H1 (cell line): ENCODE measurements around the gene CCDC24. TPM values are rescaled to one million over a fixed set of nuclear protein-coding genes. Genes with fewer than 3 reads are reported as not detected.
A peak's percentile ranks its signal among the peaks of the same experiment; 100 is the strongest.

Experiments
- CTCF ChIA-PET: fragments of 300-600 bp; sonication (Branson Sonifier 250); formaldehyde crosslinking; loops from one replicate; lab custom pipeline; 2021; ENCODE audit not compliant: partially characterized antibody; lab: Charles Lee
- POLR2A ChIA-PET: fragments of 300-600 bp; sonication (Branson Sonifier 250); formaldehyde crosslinking; loops from one replicate; lab custom pipeline; 2021; ENCODE audit warnings: inconsistent platforms; ENCODE audit not compliant: partially characterized antibody; lab: Charles Lee
- DNase-seq, 2 experiments: peaks; one replicate each; pipeline versions ENCODE4 v3.0.0 to v3.0.0-alpha.2; 2010 to 2022; ENCODE audit warnings: low spot score in 2 of 2, low read depth in 1 of 2, mixed read lengths in 1 of 2
- FAIRE-seq: peaks from 2 replicates; lab custom pipeline; 2011; peaks lifted over from hg19 to GRCh38; lab: Jason Lieb, UNC
- H2AFZ ChIP-seq: 2 replicates; pipeline ENCODE4 v1.8.1; 2012; ENCODE audit warnings: low read length, inconsistent platforms
- H2AK5ac ChIP-seq: 2 replicates; pipeline ENCODE4 v1.6.1; 2013; ENCODE audit warnings: low read depth, low read length
- H2BK120ac ChIP-seq: replicated peaks from 2 replicates; pipeline ENCODE3; 2013; ENCODE audit warnings: low read depth, low read length, inconsistent platforms
- H2BK12ac ChIP-seq: 2 replicates; pipeline ENCODE4 v1.6.1; 2013; ENCODE audit warnings: low read depth, low read length
- H2BK15ac ChIP-seq: 2 replicates; pipeline ENCODE4 v1.6.1; 2013; ENCODE audit warnings: low read length
- H2BK20ac ChIP-seq: 2 replicates; pipeline ENCODE4 v1.6.1; 2013; ENCODE audit warnings: low read length
- H2BK5ac ChIP-seq: 2 replicates; pipeline ENCODE4 v1.6.1; 2013; ENCODE audit warnings: low read depth, low read length
- H3K14ac ChIP-seq: 2 replicates; pipeline ENCODE4 v1.6.1; 2013; ENCODE audit warnings: inconsistent platforms; ENCODE audit not compliant: insufficient read length
- H3K18ac ChIP-seq: 2 replicates; pipeline ENCODE4 v1.6.1; 2013; ENCODE audit warnings: low read length; ENCODE audit errors: extremely low read depth
- H3K23ac ChIP-seq: 2 replicates; pipeline ENCODE4 v1.6.1; 2013; ENCODE audit warnings: inconsistent platforms; ENCODE audit not compliant: insufficient read length
- H3K23me2 ChIP-seq: 2 replicates; pipeline ENCODE4 v1.6.1; 2013; ENCODE audit warnings: low read depth, low read length
- H3K27ac ChIP-seq: 2 replicates; pipeline ENCODE4 v1.6.1; 2011; ENCODE audit warnings: low read depth, low read length, inconsistent platforms
- H3K27me3 ChIP-seq, 4 experiments: replicated peaks in 1 of 4; 1 replicate in 1 of 4; 2 replicates in 3 of 4; pipeline versions ENCODE4 v1.6.1 to v1.8.1; 2011 to 2013; ENCODE audit warnings: low read length in 3 of 4, mild to moderate bottlenecking in 3 of 4, inconsistent platforms in 2 of 4, mixed read lengths in 2 of 4, moderate library complexity in 1 of 4; ENCODE audit not compliant: control insufficient read depth in 3 of 4, insufficient read depth in 3 of 4; ENCODE audit errors: extremely low read depth in 1 of 4
- H3K36me3 ChIP-seq, 4 experiments: 2 replicates each; pipeline versions ENCODE4 v1.6.1 to v1.8.1; 2011 to 2013; ENCODE audit warnings: mild to moderate bottlenecking in 4 of 4, low read length in 3 of 4, moderate library complexity in 2 of 4, control low read depth in 1 of 4, inconsistent platforms in 1 of 4; ENCODE audit not compliant: insufficient read depth in 4 of 4, control insufficient read depth in 2 of 4
- H3K4ac ChIP-seq: replicated peaks from 2 replicates; pipeline ENCODE3; 2013; ENCODE audit warnings: low read length, low read depth, mixed read lengths, inconsistent platforms; ENCODE audit not compliant: insufficient read length
- H3K4me1 ChIP-seq, 4 experiments: replicated peaks in 1 of 4; 1 replicate in 1 of 4; 2 replicates in 3 of 4; pipeline versions ENCODE4 v1.6.1 to v1.8.1; 2011 to 2013; ENCODE audit warnings: low read length in 3 of 4, inconsistent platforms in 2 of 4, mixed read lengths in 1 of 4; ENCODE audit not compliant: insufficient read depth in 4 of 4, control insufficient read depth in 3 of 4
- H3K4me2 ChIP-seq, 2 experiments: 2 replicates each; pipeline versions ENCODE4 v1.6.1 to v1.8.1; 2011 to 2013; ENCODE audit warnings: low read depth in 2 of 2, low read length in 2 of 2, control low read depth in 1 of 2, inconsistent platforms in 1 of 2, mild to moderate bottlenecking in 1 of 2; ENCODE audit not compliant: insufficient read depth in 1 of 2
- H3K4me3 ChIP-seq, 4 experiments: fragments of 200-600, 300-600 bp in 1 of 4; sonication (generic), shearing (Covaris generic), sonication (Bioruptor Twin) in 1 of 4; 2 replicates each; pipeline versions ENCODE4 v1.5.1 to v1.8.1; 2011 to 2016; ENCODE audit warnings: low read length in 4 of 4, low read depth in 3 of 4, control low read depth in 2 of 4, inconsistent platforms in 2 of 4, mild to moderate bottlenecking in 2 of 4, mixed read lengths in 1 of 4, moderate library complexity in 1 of 4; ENCODE audit not compliant: insufficient read depth in 2 of 4; ENCODE audit errors: extremely low read depth in 1 of 4
- H3K56ac ChIP-seq: replicated peaks from 2 replicates; pipeline ENCODE3; 2013; ENCODE audit warnings: low read depth, mild to moderate bottlenecking, mixed read lengths, low read length, inconsistent platforms; ENCODE audit not compliant: insufficient read length
- H3K79me1 ChIP-seq: 2 replicates; pipeline ENCODE4 v1.6.1; 2013; ENCODE audit warnings: low read depth, low read length, control low read depth
- H3K79me2 ChIP-seq, 2 experiments: 2 replicates each; pipeline versions ENCODE4 v1.6.1 to v1.8.1; 2012 to 2013; ENCODE audit warnings: low read length in 2 of 2, mild to moderate bottlenecking in 2 of 2, inconsistent platforms in 1 of 2; ENCODE audit not compliant: insufficient read depth in 2 of 2, control insufficient read depth in 1 of 2
- H3K9ac ChIP-seq, 4 experiments: replicated peaks in 1 of 4; 1 replicate in 1 of 4; 2 replicates in 3 of 4; pipeline versions ENCODE4 v1.6.1 to v1.8.1; 2011 to 2013; ENCODE audit warnings: low read depth in 3 of 4, low read length in 3 of 4, control low read depth in 2 of 4, mild to moderate bottlenecking in 2 of 4, moderate library complexity in 2 of 4, inconsistent platforms in 1 of 4; ENCODE audit errors: extremely low read depth in 1 of 4
- H3K9me3 ChIP-seq, 2 experiments: 2 replicates each; pipeline versions ENCODE4 v1.6.1 to v1.8.1; 2012 to 2013; ENCODE audit warnings: mild to moderate bottlenecking in 2 of 2, moderate library complexity in 2 of 2, control low read depth in 1 of 2, inconsistent platforms in 1 of 2, low read depth in 1 of 2, low read length in 1 of 2, mixed read lengths in 1 of 2; ENCODE audit not compliant: insufficient read depth in 2 of 2
- H4K20me1 ChIP-seq, 2 experiments: replicated peaks in 1 of 2; 2 replicates each; pipeline versions ENCODE3 to v1.8.1; 2011 to 2013; ENCODE audit warnings: inconsistent platforms in 2 of 2, low read length in 2 of 2, mild to moderate bottlenecking in 1 of 2; ENCODE audit not compliant: insufficient read depth in 2 of 2, control insufficient read depth in 1 of 2
- H4K5ac ChIP-seq: 2 replicates; pipeline ENCODE4 v1.6.1; 2013; ENCODE audit warnings: low read length, low read depth, mixed read lengths, inconsistent platforms; ENCODE audit not compliant: insufficient read length
- H4K8ac ChIP-seq: 2 replicates; pipeline ENCODE4 v1.8.0; 2013; ENCODE audit warnings: mild to moderate bottlenecking, moderate library complexity, low read length, inconsistent platforms; ENCODE audit not compliant: insufficient read depth; ENCODE audit errors: extremely low read depth
- H4K91ac ChIP-seq: replicated peaks from 2 replicates; pipeline ENCODE3; 2013; ENCODE audit warnings: low read length, mixed read lengths, inconsistent platforms; ENCODE audit not compliant: insufficient read length
- ATF2 ChIP-seq: IDR thresholded peaks from 2 replicates; pipeline ENCODE4 v1.6.1; 2012; ENCODE audit warnings: low read length, inconsistent platforms
- HDAC2 ChIP-seq, 2 experiments: fragments of 300-600 bp in 1 of 2; sonication (generic) in 1 of 2; IDR thresholded peaks; 2 replicates each; pipeline ENCODE4 v1.6.1; 2011 to 2012; ENCODE audit warnings: low read depth in 2 of 2, low read length in 2 of 2, mild to moderate bottlenecking in 2 of 2, moderate library complexity in 2 of 2, borderline replicate concordance in 1 of 2, inconsistent platforms in 1 of 2
- POU5F1 ChIP-seq: IDR thresholded peaks from 2 replicates; pipeline ENCODE4 v1.6.1; 2011; ENCODE audit warnings: low read depth, mild to moderate bottlenecking, low read length, moderate library complexity
- RAD21 ChIP-seq, 2 experiments: IDR thresholded peaks in 1 of 2; conservative IDR thresholded peaks in 1 of 2; 2 replicates each; pipeline ENCODE4 v1.6.1; 2011; ENCODE audit warnings: low read depth in 2 of 2, low read length in 2 of 2, improper control_type of control experiment in 1 of 2, inconsistent platforms in 1 of 2, mild to moderate bottlenecking in 1 of 2, moderate library complexity in 1 of 2
- TBP ChIP-seq: IDR thresholded peaks from 2 replicates; pipeline ENCODE4 v1.6.1; 2011; ENCODE audit warnings: low read depth, low read length, improper control_type of control experiment
- ZNF274 ChIP-seq: IDR thresholded peaks from 2 replicates; pipeline ENCODE4 v1.7.0; 2012; ENCODE audit warnings: low read length, borderline replicate concordance; ENCODE audit errors: extremely low read depth
- WGBS, 2 experiments: shearing (Covaris generic) in 1 of 2; methylation state at CpG; one replicate each; pipeline versions ENCODE4 v1.1.6 to v1.1.7; 2013 to 2015; ENCODE audit warnings: low lambda C conversion rate in 2 of 2, mixed read lengths in 2 of 2, inconsistent platforms in 1 of 2, low coverage in 1 of 2, missing lambda C conversion rate in 1 of 2; ENCODE audit not compliant: insufficient replicate concordance in 2 of 2, insufficient coverage in 1 of 2, insufficient read length in 1 of 2; ENCODE audit errors: extremely low coverage in 1 of 2, missing lambda C conversion rate in 1 of 2; 5-methylcytosine and 5-hydroxymethylcytosine counted together
- polyA plus RNA-seq, 7 experiments: library from polyadenylated mRNA; depleted of rRNA in 3 of 7; stranded (reverse) in 5 of 7; unstranded in 2 of 7; fragments of >200 nt in 5 of 7; fragments of 200-250 nt in 2 of 7; gene quantifications; 1 replicate in 5 of 7; 2 replicates in 1 of 7; 4 replicates in 1 of 7; pipeline versions ENCODE4 v1.2.1 to v1.2.3, GENCODE V29; 2011 to 2013; ENCODE audit warnings: missing spikeins in 2 of 7, mixed read lengths in 2 of 7
- total RNA-seq: library from RNA; stranded (reverse); fragmentation: NEBNext Ultra II Directional; extraction: Animal tissue kit (Norgen Biotek cat#: 25700); gene quantifications from 2 replicates; pipeline ENCODE4 v1.2.1, GENCODE V29; 2021

Gene CCDC24
- total and polyA plus RNA-seq, 2 of the 8 experiments (the other 6 are each of a cell fraction or from before 2014, with no cell fraction given) = 11.2 to 11.4 TPM

- no peak overlapping the region for H3K9ac ChIP-seq
- WGBS, 2 experiments = 95% methylated on average over 5 of the region's 5 CpGs; no CpG with 5 or more reads in 1 of the 2 experiments
- H3K4me3 ChIP-seq = peak overlapping the region; percentile 71 to 90 (median 76)
- no peak overlapping the region for H3K23ac ChIP-seq
- no peak overlapping the region for H2BK20ac ChIP-seq
- H2BK12ac ChIP-seq = no peak overlapping the region
- no peak overlapping the region for H2AFZ ChIP-seq
- no peak overlapping the region for H2BK120ac ChIP-seq
- no peaks in the 10 kb centered on the region for H3K27me3 ChIP-seq
- H2BK15ac ChIP-seq = 0 out of 2 replicates have a peak overlapping the region, but pooled peaks have one; percentile 61
- peaks cover 28% of the 10 kb centered on the region for H3K79me1 ChIP-seq
- no peak overlapping the region for H3K4ac ChIP-seq
- no peak overlapping the region for H4K5ac ChIP-seq
- H3K9me3 ChIP-seq = no peaks in the 10 kb centered on the region
- H3K79me2 ChIP-seq = peaks cover 0 to 24% of the 10 kb centered on the region in 2 experiments; a peak in 2 of 4 replicates
- CTCF ChIA-PET = interaction anchor here (0.7 to 5.0 kb wide), 6 partner anchors 11 to 56 kb away, joined by 3 to 34 read pairs (median 4); partner anchors contain the start of gene CCDC24
- H3K4me2 ChIP-seq = peak overlapping the region; percentile 61 to 88
- no peak overlapping the region for H3K56ac ChIP-seq
- TF ChIP-seq ZNF274 (no peak), ATF2 (no peak), HDAC2 (IDR thresholded peaks at IDR 0.05; ENCODE audit: borderline replicate concordance in 1 of 2, low read depth in 2 of 2, low read length in 2 of 2) (no peak), RAD21 (IDR thresholded peaks at IDR 0.05 in 1 of 2, conservative IDR thresholded peaks at IDR 0.05 in 1 of 2; ENCODE audit: low read depth in 2 of 2, low read length in 2 of 2) (no peak), POU5F1 (no peak), TBP (0 out of 2 replicates have a peak, but pooled peaks have one; percentile 1)
- peaks cover 2 to 32% of the 10 kb centered on the region in 2 experiments for H4K20me1 ChIP-seq
- H3K18ac ChIP-seq = no peak overlapping the region
- no peak overlapping the region for H4K91ac ChIP-seq
- H4K8ac ChIP-seq = no peak overlapping the region
- no peak overlapping the region for H3K27ac ChIP-seq
- H3K36me3 ChIP-seq = peaks cover 2 to 25% (median 15%) of the 10 kb centered on the region in 4 experiments; a peak in 5 of 8 replicates
- H2AK5ac ChIP-seq = 0 out of 2 replicates have a peak overlapping the region, but pooled peaks have one; percentile 3
- no peak overlapping the region for H2BK5ac ChIP-seq
- POLR2A ChIA-PET = interaction anchor here (0.7 to 12.9 kb wide), 8 partner anchors 8 to 72 kb away, joined by 3 to 189 read pairs (median 6); partner anchors contain the start of gene CCDC24
- H3K14ac ChIP-seq = no peak overlapping the region
- H3K23me2 ChIP-seq = peaks cover 27% of the 10 kb centered on the region
- H3K4me1 ChIP-seq = peaks cover 4 to 22% (median 16%) of the 10 kb centered on the region in 4 experiments
- FAIRE-seq = no peak
- DNase-seq = no peak
Observed at GRCh38 chr1:43978264-43978550, 13.2 kb upstream of the CCDC24 start.
